SK-N-SH (cell line): ENCODE measurements around the gene SMPD3. TPM values are rescaled to one million over a fixed set of nuclear protein-coding genes. Genes with fewer than 3 reads are reported as not detected.

Experiments
- CTCF ChIA-PET: fragments of 300-600, 350-600 bp; formaldehyde crosslinking; extraction: SDS; loops from one replicate; lab custom pipeline; 2021; lab: Yijun Ruan, JAX
- POLR2A ChIA-PET: fragments of 350-600 bp; sonication (Branson Sonifier 250); formaldehyde crosslinking; extraction: SDS; loops from one replicate; lab custom pipeline; 2020; ENCODE audit warnings: antibody characterized with exemption, inconsistent platforms; lab: Yijun Ruan, JAX
- DNase-seq: peaks from one replicate; pipeline ENCODE4 v3.0.0; 2012
- H2AFZ ChIP-seq: fragments of 200-600 bp; sonication (generic); 2 replicates; pipeline ENCODE4 v1.8.1; 2016; ENCODE audit warnings: antibody characterized with exemption, mild to moderate bottlenecking, low read depth
- H3F3A ChIP-seq: fragments of 200-600 bp; sonication (generic); replicated peaks from 2 replicates; pipeline ENCODE3; 2016; ENCODE audit warnings: antibody characterized with exemption, mild to moderate bottlenecking; ENCODE audit not compliant: insufficient read depth
- H3K27ac ChIP-seq, 2 experiments: fragments of 200-500 bp in 1 of 2; fragments of 200-600 bp in 1 of 2; sonication (Bioruptor generic) in 1 of 2; sonication (generic), shearing (Covaris generic) in 1 of 2; 2 replicates each; pipeline versions ENCODE4 v1.5.1 to v1.6.1; 2014 to 2016; ENCODE audit warnings: low read depth in 2 of 2, inconsistent platforms in 1 of 2, low read length in 1 of 2, mild to moderate bottlenecking in 1 of 2, mixed read lengths in 1 of 2
- H3K27me3 ChIP-seq: fragments of 200-600 bp; sonication (generic), shearing (Covaris generic); 2 replicates; pipeline ENCODE4 v1.6.1; 2016; ENCODE audit warnings: mixed run types; ENCODE audit not compliant: insufficient read depth
- H3K36me3 ChIP-seq, 2 experiments: fragments of 200-500 bp in 1 of 2; fragments of 200-600 bp in 1 of 2; sonication (Bioruptor generic) in 1 of 2; sonication (generic) in 1 of 2; replicated peaks in 1 of 2; 2 replicates each; pipeline versions ENCODE3 to v1.5.1; 2014 to 2016; ENCODE audit warnings: low read length in 1 of 2, mild to moderate bottlenecking in 1 of 2; ENCODE audit not compliant: insufficient read depth in 2 of 2, control insufficient read depth in 1 of 2
- H3K4me1 ChIP-seq, 2 experiments: fragments of 200-500 bp in 1 of 2; fragments of 200-600 bp in 1 of 2; sonication (Bioruptor generic) in 1 of 2; sonication (generic), shearing (Covaris generic) in 1 of 2; 2 replicates each; pipeline versions ENCODE4 v1.5.1 to v1.6.1; 2014 to 2016; ENCODE audit warnings: low read depth in 1 of 2, low read length in 1 of 2, mixed run types in 1 of 2; ENCODE audit not compliant: insufficient read depth in 2 of 2, control insufficient read depth in 1 of 2
- H3K4me2 ChIP-seq: fragments of 200-600 bp; sonication (generic), shearing (Covaris generic); 2 replicates; pipeline ENCODE4 v1.6.1; 2017; ENCODE audit warnings: mixed run types
- H3K4me3 ChIP-seq, 2 experiments: fragments of 200-500 bp in 1 of 2; fragments of 200-600 bp in 1 of 2; sonication (Bioruptor generic) in 1 of 2; sonication (generic), shearing (Covaris generic) in 1 of 2; 2 replicates each; pipeline versions ENCODE4 v1.5.1 to v1.8.1; 2014 to 2016; ENCODE audit warnings: low read depth in 2 of 2, inconsistent platforms in 1 of 2, low read length in 1 of 2, mild to moderate bottlenecking in 1 of 2, mixed read lengths in 1 of 2, moderate library complexity in 1 of 2
- H3K79me2 ChIP-seq: fragments of 200-600 bp; sonication (generic); 2 replicates; pipeline ENCODE4 v1.8.1; 2017; ENCODE audit warnings: mild to moderate bottlenecking; ENCODE audit not compliant: insufficient read depth
- H3K9ac ChIP-seq: fragments of 200-600 bp; sonication (generic); 2 replicates; pipeline ENCODE4 v1.6.1; 2017; ENCODE audit warnings: mixed run types
- H3K9me2 ChIP-seq: fragments of 200-600 bp; sonication (generic); 2 replicates; pipeline ENCODE4 v1.6.1; 2017; ENCODE audit warnings: mixed run types
- H3K9me3 ChIP-seq: fragments of 200-600 bp; sonication (generic); 2 replicates; pipeline ENCODE4 v1.6.1; 2017; ENCODE audit warnings: mixed run types, mild to moderate bottlenecking, moderate library complexity
- H4K20me1 ChIP-seq: fragments of 200-600 bp; sonication (generic); 2 replicates; pipeline ENCODE4 v1.6.1; 2017; ENCODE audit warnings: mild to moderate bottlenecking, mixed run types; ENCODE audit not compliant: insufficient read depth
- CTCF ChIP-seq: fragments of 200-600 bp; sonication (generic); IDR thresholded peaks from 2 replicates; pipeline ENCODE4 v1.6.1; 2017; ENCODE audit warnings: antibody characterized with exemption, mild to moderate bottlenecking, moderate library complexity
- FOSL2 ChIP-seq: IDR thresholded peaks from 2 replicates; pipeline ENCODE4 v1.4.0; 2012; ENCODE audit warnings: low read depth, mild to moderate bottlenecking, moderate library complexity, borderline replicate concordance
- FOXM1 ChIP-seq: IDR thresholded peaks from 2 replicates; pipeline ENCODE4 v1.4.0; 2012; ENCODE audit warnings: low read depth, mild to moderate bottlenecking
- MAX ChIP-seq: IDR thresholded peaks from 2 replicates; pipeline ENCODE4 v1.4.0; 2012; ENCODE audit warnings: low read depth
- NFIC ChIP-seq: IDR thresholded peaks from 2 replicates; pipeline ENCODE4 v1.4.0; 2012; ENCODE audit warnings: borderline replicate concordance
- RAD21 ChIP-seq: IDR thresholded peaks from 2 replicates; pipeline ENCODE4 v1.6.1; 2012; ENCODE audit warnings: mild to moderate bottlenecking, low read length
- RXRA ChIP-seq: IDR thresholded peaks from 2 replicates; pipeline ENCODE4 v1.4.0; 2012; ENCODE audit warnings: low read depth, mild to moderate bottlenecking, borderline replicate concordance
- TAF1 ChIP-seq: IDR thresholded peaks from 2 replicates; pipeline ENCODE4 v1.6.1; 2012; ENCODE audit warnings: low read depth, mild to moderate bottlenecking, low read length, moderate library complexity, borderline replicate concordance
- TCF12 ChIP-seq: IDR thresholded peaks from 2 replicates; pipeline ENCODE4 v1.4.0; 2012
- TEAD4 ChIP-seq: IDR thresholded peaks from 2 replicates; pipeline ENCODE4 v1.4.0; 2012; ENCODE audit warnings: mild to moderate bottlenecking, borderline replicate concordance; ENCODE audit not compliant: insufficient read depth
- WGBS: methylation state at CpG from one replicate; pipeline ENCODE4 v1.1.6; 2017; ENCODE audit warnings: low lambda C conversion rate; 5-methylcytosine and 5-hydroxymethylcytosine counted together
- polyA plus RNA-seq, 3 experiments: library from polyadenylated mRNA; depleted of rRNA; stranded (reverse); fragments of >200 nt; gene quantifications; 2 replicates each; pipeline ENCODE4 v1.2.3, GENCODE V29; 2012

The SMPD3 gene
- polyA plus RNA-seq, 1 of the 3 experiments (the other 2 are of a cell fraction), result 0.38 TPM

- Histone ChIP-seq H3K27me3 (no peaks in the 10 kb centered on the region), H3K9me2 (no peaks in the 10 kb centered on the region), H4K20me1 (no peaks in the 10 kb centered on the region), H3K9ac (no peak overlapping the region), H3K79me2 (no peaks in the 10 kb centered on the region), H3K4me1 (peaks cover 0 to 50% of the 10 kb centered on the region in 2 experiments; a peak in 2 of 4 replicates), H3K9me3 (no peaks in the 10 kb centered on the region), H3K4me3 (no peak overlapping the region), H3F3A (no peaks in the 10 kb centered on the region), H3K36me3 (no peaks in the 10 kb centered on the region), H3K27ac (no peak overlapping the region), H3K4me2 (no peak overlapping the region), H2AFZ (no peak overlapping the region)
- ChIA-PET CTCF (interaction anchor here (0.6 to 5.3 kb wide), 10 partner anchors 11 to 81 kb away, joined by 3 to 30 read pairs (median 4); no protein-coding TSS in a partner anchor), POLR2A (no interaction called here)
- DNase-seq, result no peak
- no peak for TF ChIP-seq FOSL2
- no peak for TF ChIP-seq MAX
- WGBS, result 87% methylated on average over 20 of the region's 20 CpGs
These were observed 80.9 kb downstream of the SMPD3 start for GRCh38 chr16:68367440-68367839.

GRCh38 chr16:68367030-68367429, 81.3 kb downstream of the SMPD3 start:
- Histone ChIP-seq H3K9ac (no peak overlapping the region), H3K4me3 (no peak overlapping the region), H3K9me3 (no peaks in the 10 kb centered on the region), H3K4me2 (no peak overlapping the region), H3K79me2 (no peaks in the 10 kb centered on the region), H3K27ac (no peak overlapping the region), H3K36me3 (no peaks in the 10 kb centered on the region), H2AFZ (no peak overlapping the region), H3F3A (no peaks in the 10 kb centered on the region), H3K4me1 (peaks cover 0 to 54% of the 10 kb centered on the region in 2 experiments; a peak in 2 of 4 replicates), H3K27me3 (no peaks in the 10 kb centered on the region), H3K9me2 (no peaks in the 10 kb centered on the region), H4K20me1 (no peaks in the 10 kb centered on the region)
- CTCF ChIA-PET, result interaction anchor here (0.6 to 5.3 kb wide), 15 partner anchors 9 to 160 kb away, joined by 3 to 30 read pairs (median 4); no protein-coding TSS in a partner anchor
- POLR2A ChIA-PET, result no interaction called here
- TF ChIP-seq NFIC, result no peak
- TF ChIP-seq RAD21, result peak; percentile 51
- no peak for TF ChIP-seq RXRA
- no peak for TF ChIP-seq MAX
- TF ChIP-seq FOXM1, result no peak
- no peak for TF ChIP-seq TEAD4
- no peak for TF ChIP-seq TAF1
- no peak for TF ChIP-seq TCF12
- TF ChIP-seq CTCF, result peak; percentile 54
- TF ChIP-seq FOSL2, result no peak
- DNase-seq, result peak; percentile 74
- WGBS, result 36% methylated on average over 7 of the region's 13 CpGs
